Measurements from ENCODE around the gene SLC1A4. TPM values are rescaled to one million over a fixed set of nuclear protein-coding genes. Genes with fewer than 3 reads are reported as not detected.

SLC1A4 gene
- polyA plus RNA-seq, 1 of the 3 experiments (the other 2 are of a cell fraction): 4.4 TPM

DNA sequence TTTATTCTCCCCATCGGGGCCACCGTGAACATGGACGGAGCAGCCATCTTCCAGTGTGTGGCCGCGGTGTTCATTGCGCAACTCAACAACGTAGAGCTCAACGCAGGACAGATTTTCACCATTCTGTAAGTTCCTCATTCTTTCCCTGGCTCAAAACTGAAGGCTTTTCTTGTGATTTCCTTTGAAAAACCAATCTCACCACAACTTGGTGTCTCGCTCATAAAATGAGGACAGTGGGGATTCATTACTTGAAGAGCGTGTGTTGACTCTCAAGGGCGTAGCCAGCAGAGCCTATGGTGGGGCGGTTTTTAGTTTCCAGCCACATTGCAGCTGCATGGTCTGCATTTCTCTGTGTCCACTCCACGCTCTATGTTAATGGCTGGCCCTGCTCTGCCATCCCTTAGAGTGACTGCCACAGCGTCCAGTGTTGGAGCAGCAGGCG lies 29.0 kb downstream of the SLC1A4 start:
- H3K36me3 ChIP-seq (replicated peaks in 1 of 2; ENCODE audit: control insufficient read depth in 1 of 2, insufficient read depth in 2 of 2, low read length in 1 of 2): peaks cover 7 to 34% of the 10 kb centered on the region in 2 experiments
- WGBS (ENCODE audit: low lambda C conversion rate): 98% methylated on average over 15 of the region's 15 CpGs
- no peaks in the 10 kb centered on the region for H4K20me1 ChIP-seq (ENCODE audit: insufficient read depth)
- H3K27me3 ChIP-seq (ENCODE audit: insufficient read depth): no peaks in the 10 kb centered on the region
- H3K4me3 ChIP-seq (ENCODE audit: low read depth in 2 of 2, low read length in 1 of 2): no peak overlapping the region
- H3K79me2 ChIP-seq (ENCODE audit: insufficient read depth): no peaks in the 10 kb centered on the region
- peaks cover 0 to 18% of the 10 kb centered on the region in 2 experiments; a peak in 1 of 4 replicates for H3K4me1 ChIP-seq (ENCODE audit: control insufficient read depth in 1 of 2, insufficient read depth in 2 of 2, low read depth in 1 of 2, low read length in 1 of 2)
- CTCF ChIA-PET: interaction anchor here (1.0 to 1.1 kb wide), 2 partner anchors 33 to 100 kb away, joined by 3 to 4 read pairs; no protein-coding TSS in a partner anchor
- H2AFZ ChIP-seq (ENCODE audit: low read depth): no peak overlapping the region
- H3F3A ChIP-seq (replicated peaks; ENCODE audit: insufficient read depth): no peaks in the 10 kb centered on the region
- no peak overlapping the region for H3K9ac ChIP-seq
- H3K9me2 ChIP-seq: no peaks in the 10 kb centered on the region
- POLR2A ChIA-PET: no interaction called here
- no peak overlapping the region for H3K27ac ChIP-seq (ENCODE audit: low read depth in 2 of 2, low read length in 1 of 2)
- H3K4me2 ChIP-seq: no peak overlapping the region
- no peak for TF ChIP-seq FOXJ3 (CRISPR knock-in tag; IDR thresholded peaks at IDR 0.05)
- TF ChIP-seq TCF12 (IDR thresholded peaks at IDR 0.05): no peak
- TF ChIP-seq, protein P1, sequence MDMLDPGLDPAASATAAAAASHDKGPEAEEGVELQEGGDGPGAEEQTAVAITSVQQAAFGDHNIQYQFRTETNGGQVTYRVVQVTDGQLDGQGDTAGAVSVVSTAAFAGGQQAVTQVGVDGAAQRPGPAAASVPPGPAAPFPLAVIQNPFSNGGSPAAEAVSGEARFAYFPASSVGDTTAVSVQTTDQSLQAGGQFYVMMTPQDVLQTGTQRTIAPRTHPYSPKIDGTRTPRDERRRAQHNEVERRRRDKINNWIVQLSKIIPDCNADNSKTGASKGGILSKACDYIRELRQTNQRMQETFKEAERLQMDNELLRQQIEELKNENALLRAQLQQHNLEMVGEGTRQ (IDR thresholded peaks at IDR 0.05; ENCODE audit: borderline replicate concordance, low read depth, low read length): no peak
- no peak for TF ChIP-seq RAD21 (IDR thresholded peaks at IDR 0.05; ENCODE audit: low read length)
- TF ChIP-seq POLR2AphosphoS5 (IDR thresholded peaks at IDR 0.05; ENCODE audit: low read depth, low read length): no peak
- no peak for TF ChIP-seq RCOR1 (IDR thresholded peaks at IDR 0.05; ENCODE audit: low read length)
- no peak for TF ChIP-seq GABPA (IDR thresholded peaks at IDR 0.05; ENCODE audit: low read depth)
- no peak for TF ChIP-seq FOXM1 (IDR thresholded peaks at IDR 0.05; ENCODE audit: low read depth)
- TF ChIP-seq, protein P2, sequence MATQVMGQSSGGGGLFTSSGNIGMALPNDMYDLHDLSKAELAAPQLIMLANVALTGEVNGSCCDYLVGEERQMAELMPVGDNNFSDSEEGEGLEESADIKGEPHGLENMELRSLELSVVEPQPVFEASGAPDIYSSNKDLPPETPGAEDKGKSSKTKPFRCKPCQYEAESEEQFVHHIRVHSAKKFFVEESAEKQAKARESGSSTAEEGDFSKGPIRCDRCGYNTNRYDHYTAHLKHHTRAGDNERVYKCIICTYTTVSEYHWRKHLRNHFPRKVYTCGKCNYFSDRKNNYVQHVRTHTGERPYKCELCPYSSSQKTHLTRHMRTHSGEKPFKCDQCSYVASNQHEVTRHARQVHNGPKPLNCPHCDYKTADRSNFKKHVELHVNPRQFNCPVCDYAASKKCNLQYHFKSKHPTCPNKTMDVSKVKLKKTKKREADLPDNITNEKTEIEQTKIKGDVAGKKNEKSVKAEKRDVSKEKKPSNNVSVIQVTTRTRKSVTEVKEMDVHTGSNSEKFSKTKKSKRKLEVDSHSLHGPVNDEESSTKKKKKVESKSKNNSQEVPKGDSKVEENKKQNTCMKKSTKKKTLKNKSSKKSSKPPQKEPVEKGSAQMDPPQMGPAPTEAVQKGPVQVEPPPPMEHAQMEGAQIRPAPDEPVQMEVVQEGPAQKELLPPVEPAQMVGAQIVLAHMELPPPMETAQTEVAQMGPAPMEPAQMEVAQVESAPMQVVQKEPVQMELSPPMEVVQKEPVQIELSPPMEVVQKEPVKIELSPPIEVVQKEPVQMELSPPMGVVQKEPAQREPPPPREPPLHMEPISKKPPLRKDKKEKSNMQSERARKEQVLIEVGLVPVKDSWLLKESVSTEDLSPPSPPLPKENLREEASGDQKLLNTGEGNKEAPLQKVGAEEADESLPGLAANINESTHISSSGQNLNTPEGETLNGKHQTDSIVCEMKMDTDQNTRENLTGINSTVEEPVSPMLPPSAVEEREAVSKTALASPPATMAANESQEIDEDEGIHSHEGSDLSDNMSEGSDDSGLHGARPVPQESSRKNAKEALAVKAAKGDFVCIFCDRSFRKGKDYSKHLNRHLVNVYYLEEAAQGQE (IDR thresholded peaks at IDR 0.05; ENCODE audit: low read depth, low read length): no peak
- TF ChIP-seq MXI1 (IDR thresholded peaks at IDR 0.05; ENCODE audit: low read depth, low read length): no peak
- TF ChIP-seq, protein P3, sequence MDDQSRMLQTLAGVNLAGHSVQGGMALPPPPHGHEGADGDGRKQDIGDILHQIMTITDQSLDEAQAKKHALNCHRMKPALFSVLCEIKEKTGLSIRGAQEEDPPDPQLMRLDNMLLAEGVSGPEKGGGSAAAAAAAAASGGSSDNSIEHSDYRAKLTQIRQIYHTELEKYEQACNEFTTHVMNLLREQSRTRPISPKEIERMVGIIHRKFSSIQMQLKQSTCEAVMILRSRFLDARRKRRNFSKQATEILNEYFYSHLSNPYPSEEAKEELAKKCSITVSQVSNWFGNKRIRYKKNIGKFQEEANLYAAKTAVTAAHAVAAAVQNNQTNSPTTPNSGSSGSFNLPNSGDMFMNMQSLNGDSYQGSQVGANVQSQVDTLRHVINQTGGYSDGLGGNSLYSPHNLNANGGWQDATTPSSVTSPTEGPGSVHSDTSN (IDR thresholded peaks at IDR 0.05): no peak
- TF ChIP-seq, protein P4, sequence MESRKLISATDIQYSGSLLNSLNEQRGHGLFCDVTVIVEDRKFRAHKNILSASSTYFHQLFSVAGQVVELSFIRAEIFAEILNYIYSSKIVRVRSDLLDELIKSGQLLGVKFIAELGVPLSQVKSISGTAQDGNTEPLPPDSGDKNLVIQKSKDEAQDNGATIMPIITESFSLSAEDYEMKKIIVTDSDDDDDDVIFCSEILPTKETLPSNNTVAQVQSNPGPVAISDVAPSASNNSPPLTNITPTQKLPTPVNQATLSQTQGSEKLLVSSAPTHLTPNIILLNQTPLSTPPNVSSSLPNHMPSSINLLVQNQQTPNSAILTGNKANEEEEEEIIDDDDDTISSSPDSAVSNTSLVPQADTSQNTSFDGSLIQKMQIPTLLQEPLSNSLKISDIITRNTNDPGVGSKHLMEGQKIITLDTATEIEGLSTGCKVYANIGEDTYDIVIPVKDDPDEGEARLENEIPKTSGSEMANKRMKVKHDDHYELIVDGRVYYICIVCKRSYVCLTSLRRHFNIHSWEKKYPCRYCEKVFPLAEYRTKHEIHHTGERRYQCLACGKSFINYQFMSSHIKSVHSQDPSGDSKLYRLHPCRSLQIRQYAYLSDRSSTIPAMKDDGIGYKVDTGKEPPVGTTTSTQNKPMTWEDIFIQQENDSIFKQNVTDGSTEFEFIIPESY (IDR thresholded peaks at IDR 0.05; ENCODE audit: borderline replicate concordance, low read depth): no peak
- no peak for TF ChIP-seq EZH2phosphoT487 (IDR thresholded peaks at IDR 0.05; ENCODE audit: borderline replicate concordance, low read depth)
- TF ChIP-seq CHD2 (IDR thresholded peaks at IDR 0.05; ENCODE audit: low read length, partially characterized antibody): no peak
- no peak for TF ChIP-seq NRF1 (IDR thresholded peaks at IDR 0.05; ENCODE audit: low read depth, low read length)
- TF ChIP-seq TAF1 (IDR thresholded peaks at IDR 0.05; ENCODE audit: borderline replicate concordance, low read depth, low read length): no peak
- H3K9me3 ChIP-seq: no peaks in the 10 kb centered on the region
- no peak for DNase-seq

Measured in SK-N-SH (cell line).